GM18499 (cell line): Measurements from ENCODE around the gene CTCF.
"Not testable (repeated sequence)": the region's sequence is repeated elsewhere in the genome, so short reads cannot be mapped to it uniquely, and the experiment has no call there.

Experiments used
- ATAC-seq: cut with Tn5 transposase; IDR thresholded peaks from one replicate; pipeline ENCODE4 v1.9.1; 2021; ENCODE audit warnings: moderate number of reproducible peaks; ENCODE audit not compliant: insufficient read depth, unreplicated experiment

The CTCF gene, protein sequence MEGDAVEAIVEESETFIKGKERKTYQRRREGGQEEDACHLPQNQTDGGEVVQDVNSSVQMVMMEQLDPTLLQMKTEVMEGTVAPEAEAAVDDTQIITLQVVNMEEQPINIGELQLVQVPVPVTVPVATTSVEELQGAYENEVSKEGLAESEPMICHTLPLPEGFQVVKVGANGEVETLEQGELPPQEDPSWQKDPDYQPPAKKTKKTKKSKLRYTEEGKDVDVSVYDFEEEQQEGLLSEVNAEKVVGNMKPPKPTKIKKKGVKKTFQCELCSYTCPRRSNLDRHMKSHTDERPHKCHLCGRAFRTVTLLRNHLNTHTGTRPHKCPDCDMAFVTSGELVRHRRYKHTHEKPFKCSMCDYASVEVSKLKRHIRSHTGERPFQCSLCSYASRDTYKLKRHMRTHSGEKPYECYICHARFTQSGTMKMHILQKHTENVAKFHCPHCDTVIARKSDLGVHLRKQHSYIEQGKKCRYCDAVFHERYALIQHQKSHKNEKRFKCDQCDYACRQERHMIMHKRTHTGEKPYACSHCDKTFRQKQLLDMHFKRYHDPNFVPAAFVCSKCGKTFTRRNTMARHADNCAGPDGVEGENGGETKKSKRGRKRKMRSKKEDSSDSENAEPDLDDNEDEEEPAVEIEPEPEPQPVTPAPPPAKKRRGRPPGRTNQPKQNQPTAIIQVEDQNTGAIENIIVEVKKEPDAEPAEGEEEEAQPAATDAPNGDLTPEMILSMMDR

DNA sequence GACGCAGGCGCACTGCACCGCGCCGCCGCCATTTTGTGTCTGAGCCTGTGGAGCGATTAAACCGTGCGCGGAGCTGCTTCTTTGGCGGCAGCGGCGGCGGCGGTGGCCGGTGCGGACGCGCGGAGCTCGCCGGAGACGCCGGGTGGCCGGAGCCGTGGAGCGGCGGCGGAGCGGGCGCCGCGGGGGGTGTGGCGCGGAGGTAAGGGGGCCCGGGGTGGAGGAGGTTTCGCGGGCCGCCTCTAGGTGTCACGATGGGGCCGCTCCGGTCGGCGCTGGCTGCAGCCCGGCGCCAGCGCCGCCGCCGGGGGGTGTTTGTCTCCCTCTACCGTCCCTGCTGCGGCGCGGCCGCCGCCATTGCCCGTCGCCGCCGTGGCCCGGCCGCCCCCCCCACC is at the start of gene CTCF:
Gene CTCF (plus strand): TSS at position 1 of the 392 bp plus-strand sequence. CDS start 48,307 bp downstream, outside the sequence.
- no peak for ATAC-seq

DNA sequence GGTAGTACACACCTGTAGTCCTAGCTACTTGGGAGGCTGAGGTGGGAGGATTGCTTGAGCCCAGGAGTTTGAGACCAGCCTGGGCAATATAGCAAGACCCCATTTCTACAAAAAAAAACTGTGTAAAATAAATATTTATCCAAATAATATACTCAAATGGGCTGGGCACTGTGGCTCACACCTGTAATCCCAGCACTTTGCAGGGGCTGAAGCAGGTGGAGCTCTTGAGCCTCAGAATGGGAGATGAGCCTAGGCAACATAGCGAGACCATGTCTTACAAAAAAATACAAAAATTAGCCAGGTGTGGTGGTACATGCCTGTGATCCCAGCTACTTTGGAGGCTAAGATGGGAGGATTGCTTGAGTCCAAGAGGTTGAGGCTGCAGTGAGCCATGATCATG is 48.4 kb upstream of the CTCF start:
- not testable (repeated sequence) for ATAC-seq

DNA sequence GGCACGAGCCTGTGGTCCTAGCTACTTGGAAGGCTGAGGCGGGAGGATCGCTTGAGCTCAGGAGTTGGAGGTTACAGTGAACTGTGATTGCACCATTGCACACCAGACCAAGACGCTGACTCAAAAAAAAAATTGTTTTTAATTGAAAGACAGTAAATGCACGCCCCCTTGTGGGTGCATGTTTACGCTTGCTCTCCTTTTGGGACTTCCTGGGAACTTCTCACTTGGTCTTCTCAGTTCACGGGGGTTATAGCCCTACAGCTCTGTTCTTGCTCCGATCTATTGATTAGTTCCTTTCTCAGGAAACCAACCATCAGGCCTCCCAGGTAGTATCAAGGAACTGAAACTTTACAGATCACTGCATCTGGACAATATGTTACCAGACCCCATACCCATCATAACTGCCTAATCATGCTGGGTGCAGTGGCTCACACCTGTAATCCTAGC is 47.9 kb upstream of the CTCF start:
- no peak for ATAC-seq

DNA sequence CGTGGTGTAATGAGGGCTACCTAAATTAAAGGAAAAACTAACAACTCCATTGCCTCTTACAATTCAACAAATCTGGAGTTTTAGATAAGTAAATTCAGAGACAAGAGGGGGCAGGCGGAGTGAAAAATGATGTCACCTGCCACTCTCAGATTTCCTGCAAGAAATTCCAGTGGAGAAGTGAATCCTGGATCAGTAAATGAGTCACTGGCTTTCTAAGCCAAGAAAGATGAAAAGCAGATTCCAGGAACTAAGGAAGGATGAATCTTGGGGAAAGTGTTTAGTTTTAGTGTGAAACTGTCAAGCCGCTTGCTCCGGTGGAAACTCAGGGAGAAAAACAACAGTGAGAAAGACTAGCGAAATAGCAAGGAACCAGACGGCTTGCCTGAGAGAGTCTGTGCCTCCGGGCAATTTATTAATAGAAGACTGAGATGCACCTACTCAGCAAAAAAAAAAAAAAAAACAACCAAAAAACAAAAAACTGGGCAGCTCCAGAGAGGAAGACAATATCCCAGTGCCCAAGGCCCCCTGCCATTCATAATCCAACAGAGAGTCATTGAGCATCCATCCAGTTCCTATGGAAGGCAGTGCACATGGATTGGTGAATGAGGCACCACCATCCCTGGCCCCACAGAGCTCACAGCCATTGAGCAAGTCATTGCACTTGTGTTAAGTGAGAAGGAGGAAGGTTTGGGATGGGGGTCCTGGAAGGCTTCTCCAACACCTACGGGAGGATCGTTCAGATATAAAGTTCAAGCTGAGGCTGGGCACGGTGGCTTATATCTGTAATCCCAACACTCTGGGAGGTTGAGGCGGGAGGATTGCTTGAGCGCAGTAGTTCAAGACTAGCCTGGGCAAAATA is 45.8 kb upstream of the CTCF start:
- no peak for ATAC-seq

DNA sequence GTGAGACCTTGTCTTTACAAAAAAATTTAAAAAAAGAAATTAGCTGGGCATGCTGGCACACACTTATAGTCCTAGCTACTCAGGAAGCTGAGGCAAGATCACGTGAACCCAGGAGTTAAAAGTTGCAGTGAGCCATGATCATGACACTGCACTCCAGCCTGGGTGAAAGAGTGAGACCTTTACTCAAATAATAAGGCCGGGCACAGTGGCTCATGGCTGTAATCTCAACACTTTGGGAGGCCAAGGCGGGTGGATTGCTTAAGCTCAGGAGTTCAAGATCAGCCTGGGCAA is 45.2 kb upstream of the CTCF start:
- ATAC-seq = no peak

DNA sequence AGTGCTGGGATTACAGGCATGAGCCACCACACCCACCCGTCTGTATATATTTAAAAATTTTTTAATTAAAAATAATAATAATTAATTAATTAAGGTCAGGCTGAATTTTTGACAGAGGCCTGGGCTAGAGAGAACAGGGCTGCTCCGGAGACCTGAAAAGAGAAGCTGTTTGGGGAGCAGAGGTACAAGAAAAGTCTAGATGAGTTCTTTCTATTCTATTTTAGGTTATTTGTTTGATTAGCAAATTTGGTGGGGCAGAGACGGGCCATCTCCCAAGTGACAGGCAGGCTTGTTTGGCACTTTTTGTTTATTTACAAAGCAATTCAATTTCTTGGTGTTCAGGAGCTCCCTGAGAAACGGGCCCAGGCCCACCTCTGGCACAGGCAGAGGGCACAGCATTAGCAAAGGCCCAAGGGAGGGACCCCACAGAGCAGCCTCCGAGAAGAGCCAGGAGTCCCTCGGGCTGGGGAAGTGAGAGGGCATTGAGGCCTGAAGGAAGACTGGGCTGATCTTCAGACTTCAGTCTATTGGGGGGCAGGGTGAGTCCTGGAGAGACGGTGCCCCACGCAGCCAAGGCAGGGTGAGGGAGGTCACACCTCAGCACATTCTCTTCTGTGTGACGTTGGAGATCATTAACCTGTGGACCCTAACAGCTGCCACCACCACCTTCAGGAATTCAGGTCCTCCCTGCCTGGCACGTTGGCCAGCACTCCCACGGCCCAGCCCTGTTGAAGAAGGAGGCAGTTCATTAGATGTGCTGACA is 44.5 kb upstream of the CTCF start:
- no peak for ATAC-seq

DNA sequence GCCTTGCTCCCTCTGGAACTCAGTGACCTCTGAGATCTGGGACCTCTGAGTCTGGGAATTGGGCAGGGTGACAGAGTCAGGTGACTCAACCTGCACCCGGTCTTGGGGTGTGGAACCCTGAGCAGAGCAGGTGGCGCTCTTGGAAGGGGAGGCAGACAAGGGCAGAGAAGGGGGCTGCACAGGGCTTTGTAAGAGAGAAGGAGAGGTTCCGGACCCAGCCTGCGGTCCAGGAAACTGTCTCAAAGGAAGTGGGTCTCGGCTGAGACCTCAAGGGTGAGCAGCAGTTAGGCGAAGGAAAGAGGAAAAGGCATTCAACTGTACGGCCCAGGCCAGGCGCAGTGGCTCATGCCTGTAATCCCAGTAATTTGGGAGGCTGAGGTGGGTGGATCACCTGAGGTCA is 43.6 kb upstream of the CTCF start:
- ATAC-seq = no peak

DNA sequence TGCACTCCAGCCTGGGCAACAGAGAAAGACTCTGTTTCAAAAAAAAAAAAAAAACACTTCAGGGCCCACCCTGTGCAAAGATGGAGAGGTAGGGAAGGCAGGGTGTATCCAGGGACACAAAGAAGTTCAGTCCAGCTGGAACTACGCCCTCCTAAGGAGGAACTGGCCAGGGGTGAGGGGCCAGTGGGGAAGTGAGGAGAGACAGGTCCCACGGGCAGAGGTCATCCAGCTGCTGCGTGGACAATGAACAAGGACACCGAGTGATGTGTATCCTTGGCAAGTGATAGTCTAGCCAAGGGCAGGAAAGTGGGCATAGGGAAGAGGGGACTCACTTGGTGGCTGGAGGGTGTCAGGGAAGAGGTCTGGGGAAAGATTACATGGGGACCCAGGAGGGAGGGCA is 43.1 kb upstream of the CTCF start:
- no peak for ATAC-seq

DNA sequence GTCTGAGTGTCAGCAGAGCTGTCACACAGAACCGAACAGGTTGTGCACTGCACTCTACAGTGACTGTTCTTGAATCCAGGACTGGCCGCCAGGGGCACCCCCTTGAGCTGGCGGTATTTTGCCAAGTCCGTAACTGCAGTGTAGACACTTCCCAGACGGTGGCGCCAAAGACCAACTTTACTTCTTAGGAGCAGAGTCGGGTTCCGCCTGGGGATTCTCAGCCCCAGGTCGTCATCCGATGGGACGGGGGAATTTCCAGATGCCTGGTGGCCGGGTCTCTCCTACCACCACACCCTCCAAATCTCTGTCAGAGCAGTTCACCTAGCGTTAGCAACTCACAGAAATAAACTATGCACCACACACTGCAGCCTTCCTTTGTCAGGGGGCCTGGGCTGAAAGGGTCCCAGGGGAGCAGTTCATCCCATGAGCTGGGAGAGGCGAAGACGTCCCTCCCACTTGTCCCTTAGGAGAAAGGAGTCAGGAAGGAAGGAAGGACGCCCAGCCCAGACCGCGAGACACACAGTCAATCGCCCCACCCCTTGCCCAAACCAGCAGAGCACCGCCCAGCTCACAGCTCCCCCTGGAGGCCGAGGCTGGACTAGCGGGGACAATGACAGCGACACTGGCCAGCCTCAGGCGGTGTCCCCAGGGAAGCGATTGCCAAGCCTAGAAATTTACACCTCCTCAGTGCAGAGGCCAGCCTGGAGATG is 41.1 kb upstream of the CTCF start:
- peak; percentile 61 for ATAC-seq

DNA sequence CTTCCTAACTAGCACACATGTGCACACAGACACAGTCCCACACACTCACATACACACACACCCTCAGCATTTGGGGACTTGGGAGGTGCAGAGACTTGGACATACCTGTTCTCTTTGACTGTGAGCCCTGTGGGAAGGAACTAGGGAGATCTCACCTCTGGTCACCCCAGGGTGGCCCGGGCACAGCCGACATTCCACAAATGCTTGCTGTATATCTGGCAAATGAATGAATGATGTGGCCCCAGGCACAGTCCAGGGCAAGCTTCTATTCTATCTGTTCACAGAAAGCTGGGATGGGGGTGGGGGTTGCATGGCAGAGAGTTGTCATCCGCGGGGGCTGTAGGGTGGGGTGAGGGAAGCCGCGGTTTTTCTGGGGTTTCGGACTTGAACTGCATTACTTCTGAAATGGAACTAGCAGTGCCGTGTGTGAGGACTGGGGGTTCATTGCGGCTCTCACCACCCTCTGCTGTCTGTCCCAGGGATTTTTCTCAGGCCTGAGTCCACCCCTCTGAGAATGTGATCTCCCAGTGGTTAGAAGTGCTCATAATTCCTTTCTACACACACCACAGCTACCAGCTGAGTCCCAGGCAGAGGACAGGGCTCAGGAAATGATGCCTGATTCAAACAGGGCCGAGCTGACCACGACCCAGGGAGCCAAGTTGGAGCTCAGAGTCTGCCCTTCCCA is 37.0 kb upstream of the CTCF start:
- no peak for ATAC-seq

DNA sequence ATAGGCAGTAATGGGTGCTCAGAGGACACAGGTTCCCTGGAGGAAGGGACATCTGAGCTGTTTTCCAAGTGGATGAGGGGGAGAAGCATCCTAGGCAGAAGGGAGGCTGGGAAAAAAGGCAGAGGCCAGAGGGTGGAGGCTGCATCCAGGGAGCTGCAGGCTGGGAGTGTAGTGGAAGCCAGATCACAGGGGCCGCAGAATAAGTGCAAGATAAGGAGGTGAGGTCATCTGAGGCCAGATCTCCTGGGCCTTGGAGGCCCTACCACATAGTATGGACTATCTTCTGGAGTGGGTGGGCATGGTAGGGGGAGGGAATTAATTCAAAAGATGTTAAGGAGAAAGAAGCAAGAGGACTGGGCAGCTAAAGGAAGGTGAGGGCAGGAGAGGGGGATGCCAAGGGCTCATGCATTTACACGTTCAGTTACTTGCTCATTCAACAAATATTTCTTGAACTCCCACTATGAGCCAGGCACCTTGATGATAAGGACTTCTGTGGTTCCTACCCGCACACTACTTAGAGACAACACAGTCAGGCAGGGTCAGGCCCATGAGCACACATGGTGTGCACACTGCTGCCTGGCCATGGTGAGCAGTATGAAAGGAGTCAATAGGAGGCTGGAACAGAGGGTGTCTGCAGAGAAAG is 36.1 kb upstream of the CTCF start:
- ATAC-seq = no peak

DNA sequence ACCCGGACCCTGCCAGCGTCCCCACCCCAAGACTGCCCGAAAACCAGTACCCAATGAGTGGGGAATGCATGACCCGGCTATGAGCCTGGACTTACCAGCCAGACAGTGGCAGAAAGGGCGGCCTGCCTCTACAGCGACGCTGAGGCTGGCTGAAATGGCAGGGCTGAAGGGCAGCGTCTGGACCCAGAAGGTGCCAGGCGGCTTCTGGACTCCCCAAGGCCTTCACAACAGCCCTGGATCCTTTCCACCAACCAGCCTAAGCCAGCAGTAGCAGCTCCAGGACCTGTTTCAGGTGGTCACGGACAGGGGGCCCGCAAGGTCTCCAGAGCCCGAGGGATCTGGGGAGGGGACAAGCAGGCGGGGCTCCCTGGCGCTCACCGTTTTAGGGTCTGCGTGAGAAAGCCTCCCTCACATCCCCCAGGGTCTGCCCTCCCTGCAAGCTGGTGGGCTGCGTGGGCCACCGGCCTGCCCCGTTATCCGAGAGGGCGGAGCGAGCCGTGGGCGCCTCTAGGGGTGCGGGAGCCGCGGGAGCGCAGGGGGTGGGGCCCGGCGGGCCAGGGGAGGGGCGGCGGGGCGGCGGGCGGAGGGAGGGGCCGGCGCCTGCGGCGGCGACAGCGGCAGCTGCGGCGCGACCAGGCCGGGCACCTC is 34.0 kb upstream of the CTCF start, which contains the start of gene RIPOR1:
Gene RIPOR1 (plus strand): TSS at position 608 of the 648 bp plus-strand sequence. CDS start 9,618 bp downstream, outside the sequence.
- ATAC-seq = no peak

DNA sequence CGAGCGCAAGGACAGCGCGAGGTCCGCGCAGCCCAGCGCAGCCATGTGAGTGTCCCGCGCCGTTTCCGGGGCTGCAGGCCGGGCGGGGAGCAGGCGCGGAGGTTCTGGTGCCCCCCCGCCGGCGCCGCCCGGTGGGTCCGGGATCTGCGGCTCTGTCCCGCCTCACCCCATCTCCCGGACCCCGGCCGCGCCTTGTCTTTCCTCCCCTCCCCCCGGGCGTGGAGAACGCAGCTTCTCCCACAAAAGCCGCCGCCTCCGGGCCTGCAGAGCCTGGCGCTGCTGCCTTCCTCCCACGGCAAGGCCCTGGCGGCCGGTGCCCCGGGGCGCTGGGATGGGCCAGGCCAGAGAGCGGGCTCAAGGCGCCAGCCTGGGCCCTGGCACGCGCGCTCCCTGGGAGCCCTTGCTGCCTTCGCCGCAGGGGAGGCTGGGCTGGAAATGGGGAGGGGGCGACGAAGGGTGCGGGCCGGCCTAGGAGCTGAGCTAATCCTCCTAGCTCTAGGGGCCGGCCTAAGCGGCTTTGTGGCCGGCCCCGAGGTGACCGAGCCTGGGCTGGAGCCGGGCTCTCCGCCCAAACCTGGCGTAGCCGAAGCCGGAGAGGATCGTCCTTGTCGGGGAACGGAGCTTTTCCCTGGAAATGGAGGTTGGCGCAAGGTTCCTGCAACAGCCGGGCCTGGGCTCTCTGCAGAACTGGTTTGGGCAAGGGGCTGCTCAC is 33.3 kb upstream of the CTCF start:
- no peak for ATAC-seq

DNA sequence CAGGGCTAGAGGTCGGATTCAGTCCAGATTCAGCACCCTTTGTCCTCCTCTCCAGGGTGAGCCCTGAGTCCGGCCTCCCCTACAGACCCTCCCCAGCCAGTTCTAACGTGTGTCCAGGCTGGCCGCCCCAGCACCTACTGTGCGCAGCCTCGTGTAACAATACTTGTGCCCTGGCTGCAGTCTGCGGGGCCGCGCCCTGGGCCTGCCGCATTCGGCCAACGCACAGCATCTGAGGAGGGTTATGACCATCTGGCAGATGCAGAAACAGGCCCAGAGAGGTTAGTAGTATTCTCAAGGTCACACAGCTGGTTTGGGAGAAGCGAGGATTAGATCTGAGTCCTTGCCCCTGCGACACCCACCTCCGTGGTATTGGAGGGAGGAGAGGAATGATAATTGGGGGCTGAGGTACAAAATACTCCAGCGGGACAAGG is 32.7 kb upstream of the CTCF start:
- ATAC-seq = no peak

DNA sequence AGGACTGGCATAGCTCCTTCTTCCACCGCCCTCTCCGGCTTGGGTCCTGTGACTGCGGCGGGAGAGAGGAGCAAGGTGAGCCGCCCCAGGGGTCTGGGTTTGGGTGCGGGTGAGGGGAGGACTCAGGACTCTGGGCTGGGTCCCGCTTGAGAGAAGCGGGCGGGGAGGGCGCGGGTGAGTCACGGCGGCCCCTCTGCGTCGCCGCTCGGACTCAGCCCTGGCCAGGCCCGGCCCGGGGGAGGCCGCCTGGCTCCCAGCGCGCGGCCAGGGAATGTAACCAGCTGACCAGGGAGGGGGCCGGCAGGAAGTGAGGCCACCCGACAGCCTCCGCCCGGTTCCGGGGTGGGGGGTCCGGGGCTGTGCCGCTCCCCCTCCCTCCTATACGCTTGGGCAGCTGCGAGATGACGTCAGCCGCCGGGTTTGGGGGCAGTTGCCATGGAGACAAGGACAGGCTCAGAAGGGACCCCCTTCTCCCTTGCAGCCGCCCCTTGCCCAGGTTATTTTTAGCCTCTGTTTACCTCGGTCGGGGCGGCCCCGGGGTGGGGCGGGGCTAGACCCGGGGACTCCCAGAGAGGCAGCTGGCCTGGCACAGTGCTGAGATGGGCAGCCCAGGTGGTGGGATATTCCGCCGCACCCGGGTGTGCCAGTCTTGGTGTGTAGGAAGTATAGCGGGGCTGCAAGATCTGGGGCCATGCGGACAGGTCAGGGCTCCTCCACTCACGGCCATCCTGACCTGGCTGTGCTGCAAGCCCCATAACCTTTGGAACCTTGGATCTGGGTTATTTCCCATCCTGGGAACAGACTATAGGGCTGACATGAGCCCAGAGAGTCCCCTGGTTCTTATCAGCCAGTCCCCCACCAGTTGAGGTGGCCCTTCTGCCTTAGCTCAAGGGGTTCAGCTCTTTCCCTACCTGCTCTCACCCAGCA is 32.0 kb upstream of the CTCF start:
- no peak for ATAC-seq

DNA sequence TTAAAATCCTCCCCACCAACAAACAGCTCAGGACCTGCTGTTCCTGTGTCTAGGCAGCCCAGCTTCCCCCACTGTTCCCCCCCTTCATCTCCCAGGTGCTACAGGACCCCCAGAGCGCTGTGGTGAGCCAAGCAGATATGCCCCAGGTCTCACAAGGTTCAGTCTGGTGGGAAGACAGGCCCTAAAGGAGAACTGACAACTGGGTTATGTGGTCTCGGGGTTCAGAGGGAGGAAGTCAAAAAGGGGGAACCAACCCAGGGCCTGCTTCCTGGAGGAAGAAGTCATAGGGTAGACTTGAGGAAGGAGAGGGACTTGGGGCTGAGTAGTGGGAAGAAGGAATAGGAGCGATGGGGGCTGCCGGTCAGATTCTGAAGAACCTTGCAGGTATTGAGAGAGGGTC is 31.1 kb upstream of the CTCF start:
- no peak for ATAC-seq
